ENCODE results near the gene XG.
"Not testable (repeated sequence)": the region's sequence is repeated elsewhere in the genome, so short reads cannot be mapped to it uniquely, and the experiment has no call there.

The XG gene

DNA sequence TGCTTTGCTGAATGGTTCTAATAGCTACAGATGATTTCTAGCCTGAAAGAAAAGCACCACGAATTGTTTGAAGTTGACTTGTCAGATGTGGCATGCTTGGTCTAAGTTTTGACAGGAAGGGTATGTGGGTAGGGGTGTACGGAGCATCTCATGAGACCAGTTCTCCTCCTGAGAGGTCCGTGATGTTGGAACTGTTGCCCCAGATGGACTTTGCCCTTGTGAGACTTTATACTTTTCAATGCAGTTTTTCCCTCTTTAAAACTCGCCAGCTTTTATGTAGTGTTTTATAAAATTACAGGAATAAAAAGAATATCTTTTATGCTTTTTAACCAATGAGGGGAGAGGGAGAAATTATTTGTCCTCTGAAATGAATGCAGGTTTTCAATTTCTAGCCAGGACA is 16.6 kb upstream of the XG start:
- no peak for DNase-seq

DNA sequence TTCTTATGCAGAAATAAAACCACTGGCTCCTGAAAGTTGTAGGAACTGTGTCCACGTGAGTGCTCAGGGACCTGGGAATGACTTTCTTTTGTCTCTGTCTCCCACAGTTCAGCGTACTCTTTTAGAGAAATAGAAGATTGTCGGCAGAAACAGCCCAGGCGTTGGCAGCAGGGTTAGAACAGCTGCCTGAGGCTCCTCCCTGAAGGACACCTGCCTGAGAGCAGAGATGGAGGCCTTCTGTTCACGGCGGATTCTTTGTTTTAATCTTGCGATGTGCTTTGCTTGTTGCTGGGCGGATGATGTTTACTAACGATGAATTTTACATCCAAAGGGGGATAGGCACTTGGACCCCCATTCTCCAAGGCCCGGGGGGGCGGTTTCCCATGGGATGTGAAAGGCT is 11.2 kb upstream of the XG start:
- no peak for DNase-seq

DNA sequence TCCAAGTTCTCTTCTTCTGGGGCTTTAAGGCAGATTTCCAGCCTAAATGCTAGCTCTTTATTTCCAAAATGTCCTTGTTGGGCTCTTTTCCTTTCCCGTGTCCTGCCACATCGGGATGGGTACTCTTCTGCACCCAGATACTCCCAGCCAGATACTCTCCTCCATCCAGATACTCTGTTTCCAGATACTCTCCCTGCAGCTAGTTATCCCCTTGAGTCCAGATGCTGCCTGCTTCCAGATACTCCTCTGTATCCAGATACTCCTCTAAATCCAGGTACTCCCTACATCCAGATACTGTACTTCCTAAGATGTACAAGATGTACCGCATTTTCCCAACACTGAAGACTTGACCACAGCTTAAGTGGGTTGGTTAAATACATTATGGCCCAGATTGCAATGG is 10.5 kb upstream of the XG start:
- DNase-seq: no peak

- not testable (repeated sequence) for DNase-seq
These were observed 5.6 kb upstream of the XG start for GRCh38 chrX:2746250-2746649.

- DNase-seq: no peak
These were observed 3.5 kb upstream of the XG start for GRCh38 chrX:2748171-2748814.

DNA sequence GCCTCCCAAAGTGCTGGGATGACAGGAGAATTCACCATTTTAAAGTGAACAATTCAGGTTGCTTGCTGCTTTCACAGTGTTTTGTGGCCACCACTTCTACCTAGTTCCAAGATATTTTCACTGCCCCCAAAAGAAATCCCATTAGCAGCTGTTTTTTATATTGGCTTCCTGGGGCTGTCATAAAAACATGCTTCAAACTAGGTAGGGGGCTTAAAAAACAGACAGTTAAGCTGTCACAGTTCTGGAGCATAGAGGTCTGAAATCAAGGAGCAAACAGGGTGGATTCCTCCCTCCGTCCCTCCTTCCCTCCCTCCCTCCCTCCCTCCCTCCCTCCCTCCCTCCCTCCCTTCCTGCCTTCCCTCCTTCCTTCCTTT is 3.0 kb upstream of the XG start:
- no peak for DNase-seq

DNA sequence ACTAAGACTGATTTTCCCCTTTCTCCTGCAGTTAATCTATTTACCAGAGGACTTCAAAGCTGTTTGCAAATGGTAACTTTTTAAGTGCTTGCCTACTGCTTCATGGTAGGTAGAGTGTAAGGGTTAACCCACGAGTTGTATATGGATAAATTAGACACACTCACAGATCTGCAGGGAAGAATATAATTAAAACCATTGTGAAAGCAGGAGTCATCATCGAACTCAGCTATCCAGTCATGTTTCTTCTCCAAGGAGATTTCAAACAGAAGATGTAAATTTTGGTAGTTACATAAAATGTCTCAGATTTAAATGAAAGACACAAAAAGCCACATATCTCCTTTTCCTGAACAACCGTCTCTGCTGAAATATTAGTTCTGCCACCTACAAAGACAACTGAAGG is 549 bp upstream of the XG start:
- DNase-seq: no peak

GRCh38 chrX:2752441-2752840 is 601 bp downstream of the XG start:
- DNase-seq: not testable (repeated sequence)

GRCh38 chrX:2755163-2755715 is 3.4 kb downstream of the XG start:
- DNase-seq: not testable (repeated sequence)

DNA sequence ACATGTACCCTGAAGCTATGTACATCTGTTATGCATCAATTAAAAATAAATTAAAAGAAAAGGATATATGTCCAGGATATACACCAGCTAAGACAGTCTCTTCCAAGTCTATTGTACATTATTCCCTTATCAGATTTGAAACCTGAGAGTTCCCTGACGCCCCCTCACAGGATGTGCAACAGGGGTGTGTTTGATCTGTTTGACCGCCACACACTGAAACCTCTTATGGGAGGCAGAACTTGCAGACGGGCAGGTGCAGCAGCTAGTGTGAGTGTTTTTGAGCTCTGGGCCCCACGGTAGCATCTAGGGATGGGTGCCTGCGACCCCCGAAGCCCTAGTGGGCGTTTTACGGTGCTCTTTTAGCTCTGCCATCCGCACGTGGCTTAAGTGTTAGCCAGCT is 4.7 kb downstream of the XG start:
- no peak for DNase-seq

DNA sequence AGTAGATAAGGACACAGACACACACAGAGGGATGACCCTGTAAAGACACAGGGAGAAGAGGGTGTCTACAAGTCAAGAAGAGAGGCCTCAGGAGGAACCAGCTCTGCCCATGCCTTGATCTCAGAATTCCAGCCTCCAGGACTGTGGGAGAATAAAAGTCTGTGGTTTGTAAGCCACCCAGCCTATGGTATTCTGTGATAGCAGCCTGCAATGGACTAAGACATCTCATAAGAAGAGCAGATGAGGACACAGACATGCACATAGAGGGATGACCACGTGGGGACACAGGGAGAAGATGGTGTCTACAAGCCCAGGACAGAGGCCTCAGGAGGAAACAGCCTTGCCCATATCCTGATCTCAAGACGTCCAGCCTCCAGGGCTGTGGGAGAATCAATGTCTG is 9.4 kb downstream of the XG start:
- no peak for DNase-seq

DNA sequence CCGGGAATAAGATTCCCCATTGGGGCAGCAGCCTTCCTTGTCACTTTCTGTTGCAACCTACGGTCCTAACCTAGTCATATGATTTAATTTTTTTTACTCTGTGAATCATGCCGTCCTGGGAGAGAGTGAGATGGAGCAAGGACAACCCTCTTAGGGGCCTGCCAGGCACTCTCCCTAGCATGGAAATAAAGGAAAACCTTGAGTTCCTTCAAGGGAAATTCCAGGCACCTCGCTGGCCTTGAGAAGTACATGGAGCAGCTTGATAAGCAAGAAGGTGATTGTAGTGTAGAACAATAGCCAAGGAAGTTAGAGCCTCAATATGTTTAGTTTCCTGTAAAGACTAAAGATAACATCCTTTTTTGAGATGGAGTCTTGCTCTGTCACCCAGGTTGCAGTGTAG is 10.8 kb downstream of the XG start:
- not testable (repeated sequence) for DNase-seq

- not testable (repeated sequence) for DNase-seq
These were observed 13.1 kb downstream of the XG start for GRCh38 chrX:2764766-2765548.

- no peak for DNase-seq
These were observed 13.7 kb downstream of the XG start for GRCh38 chrX:2765549-2765830.

GRCh38 chrX:2766906-2767305 is 15.1 kb downstream of the XG start:
- DNase-seq: peak in 1 of 2 donors; percentile 18

- peak in 1 of 2 donors; percentile 55 for DNase-seq
These were observed 16.0 kb downstream of the XG start for GRCh38 chrX:2767631-2768455.

- no peak for DNase-seq
These were observed 17.8 kb downstream of the XG start for GRCh38 chrX:2769615-2770014.

DNA sequence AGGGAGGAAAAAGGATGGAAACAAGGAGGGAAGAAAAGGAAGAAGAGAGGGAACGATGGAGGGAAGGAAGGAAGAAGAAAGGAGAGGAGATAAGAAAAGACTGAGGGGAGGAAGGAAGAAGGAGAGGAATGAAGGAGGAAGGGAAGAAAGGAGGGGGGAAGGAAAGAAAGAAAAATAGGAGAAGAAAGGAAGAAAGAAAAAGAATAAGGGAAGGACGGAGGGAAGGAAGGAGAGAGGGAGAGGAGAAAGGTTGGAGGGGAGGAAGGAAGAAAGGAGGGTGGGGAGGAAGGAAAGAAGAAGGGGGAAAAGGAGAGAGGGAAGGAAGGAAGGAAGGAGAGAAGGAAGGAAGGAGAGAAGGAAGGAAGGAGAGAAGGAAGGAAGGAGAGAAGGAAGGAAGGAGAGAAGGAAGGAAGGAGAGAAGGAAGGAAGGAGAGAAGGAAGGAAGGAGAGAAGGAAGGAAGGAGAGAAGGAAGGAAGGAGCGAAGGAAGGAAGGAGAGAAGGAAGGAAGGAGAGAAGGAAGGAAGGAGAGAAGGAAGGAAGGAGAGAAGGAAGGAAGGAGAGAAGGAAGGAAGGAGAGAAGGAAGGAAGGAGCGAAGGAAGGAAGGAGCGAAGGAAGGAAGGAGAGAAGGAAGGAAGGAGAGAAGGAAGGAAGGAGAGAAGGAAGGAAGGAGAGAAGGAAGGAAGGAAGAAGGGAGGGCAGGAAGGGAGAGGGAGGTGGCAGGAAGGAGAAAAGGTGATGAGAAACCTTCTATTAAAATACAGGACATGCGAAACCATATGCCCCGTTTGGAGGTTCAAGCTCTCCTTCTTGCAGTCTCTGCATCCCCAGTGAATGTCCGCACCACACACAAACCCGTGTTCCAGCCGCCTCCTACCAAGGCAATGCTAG is 21.6 kb downstream of the XG start:
- not testable (repeated sequence) for DNase-seq

DNA sequence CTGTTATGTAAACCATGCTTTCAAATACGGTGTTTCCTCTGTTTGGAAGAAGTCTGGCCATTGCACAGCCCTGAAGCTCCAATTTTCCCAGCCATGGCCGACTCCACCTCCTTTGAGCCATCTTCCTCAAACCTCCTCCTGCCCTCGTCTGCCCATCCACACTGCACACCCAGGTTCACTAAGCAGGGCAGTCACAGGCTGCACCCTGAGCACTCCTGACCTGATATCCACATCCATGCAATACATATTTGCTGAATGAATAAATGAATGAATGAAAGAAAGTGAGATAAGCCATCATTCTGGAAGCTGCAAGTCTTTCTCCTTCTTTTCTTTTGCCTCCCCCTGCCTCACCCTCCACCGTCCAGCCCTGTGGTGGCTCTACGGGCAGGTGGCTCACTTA is 22.2 kb downstream of the XG start:
- no peak for DNase-seq

- no peak for DNase-seq
These were observed 22.9 kb downstream of the XG start for GRCh38 chrX:2774776-2775175.

GRCh38 chrX:2780472-2781225 is 28.8 kb downstream of the XG start:
- DNase-seq: not testable (repeated sequence)

GRCh38 chrX:2781226-2781571 is 29.4 kb downstream of the XG start:
- DNase-seq: no peak

Data from CD4-positive, alpha-beta T cell treated with Interleukin-4 for 1 hour (primary cell).